Endothelial cell of umbilical vein (primary cell): ENCODE results near the gene COQ7.

ENCODE experiments used
- CTCF ChIP-seq, 2 donors: IDR thresholded peaks; 1 replicate in 1 of 2; 2 replicates in 1 of 2; pipeline ENCODE4 v1.5.1; 2011; ENCODE audit warnings: low read length in 2 of 2, mild to moderate bottlenecking in 2 of 2, moderate library complexity in 2 of 2, control low read depth in 1 of 2, inconsistent platforms in 1 of 2, low read depth in 1 of 2; ENCODE audit not compliant: insufficient read depth in 1 of 2; ENCODE audit errors: extremely low read depth in 1 of 2
- EZH2 ChIP-seq: IDR thresholded peaks from 2 replicates; pipeline ENCODE4 v1.6.1; 2012; ENCODE audit warnings: borderline replicate concordance, low read depth, mild to moderate bottlenecking, moderate library complexity, low read length, inconsistent platforms; ENCODE audit not compliant: severe bottlenecking
- FOS ChIP-seq: IDR thresholded peaks from 2 replicates; pipeline ENCODE4 v1.6.1; 2011; ENCODE audit warnings: mild to moderate bottlenecking, low read length, moderate library complexity, borderline replicate concordance; ENCODE audit not compliant: insufficient read depth
- GATA2 ChIP-seq: IDR thresholded peaks from 2 replicates; pipeline ENCODE4 v1.7.0; 2011; ENCODE audit warnings: low read depth, mild to moderate bottlenecking, moderate library complexity, mixed read lengths, low read length; ENCODE audit not compliant: insufficient read length, insufficient read depth
- JUN ChIP-seq: IDR thresholded peaks from 2 replicates; pipeline ENCODE4 v1.6.1; 2011; ENCODE audit warnings: borderline replicate concordance, low read depth; ENCODE audit not compliant: insufficient read length, insufficient read depth
- POLR2AphosphoS5 ChIP-seq: IDR thresholded peaks from 2 replicates; pipeline ENCODE4 v1.6.1; 2012; ENCODE audit warnings: low read depth, mild to moderate bottlenecking, control low read depth, low read length, moderate library complexity; ENCODE audit not compliant: insufficient read depth
- TF ChIP-seq, protein P1 (sequence below): IDR thresholded peaks from 2 replicates; pipeline ENCODE4 v1.6.1; 2011; ENCODE audit not compliant: insufficient read depth, insufficient read length

GRCh38 chr16:19062706-19063105 is 4.7 kb upstream of the COQ7 start:
- TF ChIP-seq CTCF (IDR thresholded peaks at IDR 0.05; ENCODE audit: extremely low read depth in 1 of 2, insufficient read depth in 1 of 2, low read depth in 1 of 2, low read length in 2 of 2) (no peak), POLR2AphosphoS5 (no peak), FOS (no peak), EZH2 (no peak), JUN (no peak), GATA2 (no peak)
- TF ChIP-seq, protein P1, sequence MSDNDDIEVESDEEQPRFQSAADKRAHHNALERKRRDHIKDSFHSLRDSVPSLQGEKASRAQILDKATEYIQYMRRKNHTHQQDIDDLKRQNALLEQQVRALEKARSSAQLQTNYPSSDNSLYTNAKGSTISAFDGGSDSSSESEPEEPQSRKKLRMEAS: no peak
